ENCODE results near the gene UBL4B. TPM values are rescaled to one million over a fixed set of nuclear protein-coding genes. Genes with fewer than 3 reads are reported as not detected.

The UBL4B gene
- total RNA-seq, 2 donors from 2014 or later = not detected

DNA sequence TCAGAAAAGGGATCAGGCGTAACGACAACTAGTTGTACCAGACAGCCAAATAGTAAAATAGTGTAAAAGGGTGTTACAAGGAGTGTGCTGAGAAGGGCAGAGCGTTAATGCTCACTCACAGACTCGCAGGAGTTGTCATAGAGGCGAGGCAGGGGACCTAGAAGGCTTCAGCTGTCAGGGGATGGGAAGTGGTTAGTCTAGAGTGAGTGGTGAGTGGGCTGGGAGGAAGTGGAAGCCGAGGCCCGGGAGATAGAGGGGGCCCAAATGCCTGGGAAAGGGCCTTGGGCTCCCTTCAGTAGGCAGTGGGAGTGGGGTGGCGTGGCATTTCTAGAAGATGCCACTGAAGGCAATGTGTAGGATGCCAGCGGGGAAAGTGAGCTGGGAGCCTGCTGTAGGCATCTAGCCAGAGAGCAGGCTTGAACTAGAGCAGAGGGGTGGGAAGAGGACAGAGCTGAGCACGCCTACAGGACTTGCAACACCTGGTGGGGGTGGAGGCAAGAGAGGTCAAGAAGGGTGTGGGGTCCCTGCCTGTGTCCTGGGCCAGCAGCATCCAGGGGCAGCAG, 48.4 kb downstream of the UBL4B start:
- DNase-seq (ENCODE audit: low spot score) (no peak), ATAC-seq (ENCODE audit: insufficient number of reproducible peaks, low FRiP score, low read depth) (no peak)
- TF ChIP-seq, protein P1, sequence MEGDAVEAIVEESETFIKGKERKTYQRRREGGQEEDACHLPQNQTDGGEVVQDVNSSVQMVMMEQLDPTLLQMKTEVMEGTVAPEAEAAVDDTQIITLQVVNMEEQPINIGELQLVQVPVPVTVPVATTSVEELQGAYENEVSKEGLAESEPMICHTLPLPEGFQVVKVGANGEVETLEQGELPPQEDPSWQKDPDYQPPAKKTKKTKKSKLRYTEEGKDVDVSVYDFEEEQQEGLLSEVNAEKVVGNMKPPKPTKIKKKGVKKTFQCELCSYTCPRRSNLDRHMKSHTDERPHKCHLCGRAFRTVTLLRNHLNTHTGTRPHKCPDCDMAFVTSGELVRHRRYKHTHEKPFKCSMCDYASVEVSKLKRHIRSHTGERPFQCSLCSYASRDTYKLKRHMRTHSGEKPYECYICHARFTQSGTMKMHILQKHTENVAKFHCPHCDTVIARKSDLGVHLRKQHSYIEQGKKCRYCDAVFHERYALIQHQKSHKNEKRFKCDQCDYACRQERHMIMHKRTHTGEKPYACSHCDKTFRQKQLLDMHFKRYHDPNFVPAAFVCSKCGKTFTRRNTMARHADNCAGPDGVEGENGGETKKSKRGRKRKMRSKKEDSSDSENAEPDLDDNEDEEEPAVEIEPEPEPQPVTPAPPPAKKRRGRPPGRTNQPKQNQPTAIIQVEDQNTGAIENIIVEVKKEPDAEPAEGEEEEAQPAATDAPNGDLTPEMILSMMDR (IDR thresholded peaks at IDR 0.05) = no peak
- H3K4me1 ChIP-seq (ENCODE audit: control insufficient read depth in 1 of 2, low read depth in 2 of 2) = no peaks in the 10 kb centered on the region
- H3K36me3 ChIP-seq = no peaks in the 10 kb centered on the region
- no peaks in the 10 kb centered on the region for H3K9me3 ChIP-seq
- no peaks in the 10 kb centered on the region for H3K27me3 ChIP-seq (replicated peaks; ENCODE audit: insufficient read depth)
- no peak overlapping the region for H3K4me3 ChIP-seq
- no peak overlapping the region for H3K27ac ChIP-seq

DNA sequence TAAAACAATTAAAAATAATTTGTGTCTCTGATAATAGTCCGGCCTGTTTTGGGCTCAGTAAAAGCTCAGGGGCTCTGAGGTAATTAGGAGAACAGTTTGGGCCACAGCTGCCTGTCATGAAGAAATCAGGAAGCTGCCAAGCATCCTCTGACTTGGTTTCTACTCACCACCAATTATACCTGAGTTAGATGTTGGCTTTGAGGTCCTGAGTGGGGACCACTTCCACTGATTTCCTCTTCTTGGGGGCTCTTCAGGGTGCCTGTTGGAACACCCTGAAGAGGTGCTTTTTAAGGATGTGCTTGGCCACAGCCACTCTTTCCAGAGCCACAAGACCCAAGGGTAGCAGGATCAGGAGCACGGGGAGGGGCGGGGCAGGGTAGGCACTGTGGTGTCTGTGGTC, 48.9 kb downstream of the UBL4B start:
- Histone ChIP-seq H3K4me1 (ENCODE audit: control insufficient read depth in 1 of 2, low read depth in 2 of 2) (no peaks in the 10 kb centered on the region), H3K9me3 (no peaks in the 10 kb centered on the region), H3K27ac (no peak overlapping the region), H3K27me3 (replicated peaks; ENCODE audit: insufficient read depth) (no peaks in the 10 kb centered on the region), H3K4me3 (no peak overlapping the region), H3K36me3 (no peaks in the 10 kb centered on the region)
- TF ChIP-seq, protein P1 (IDR thresholded peaks at IDR 0.05) = no peak
- DNase-seq (ENCODE audit: low spot score) = no peak
- no peak for ATAC-seq (ENCODE audit: insufficient number of reproducible peaks, low FRiP score, low read depth)

DNA sequence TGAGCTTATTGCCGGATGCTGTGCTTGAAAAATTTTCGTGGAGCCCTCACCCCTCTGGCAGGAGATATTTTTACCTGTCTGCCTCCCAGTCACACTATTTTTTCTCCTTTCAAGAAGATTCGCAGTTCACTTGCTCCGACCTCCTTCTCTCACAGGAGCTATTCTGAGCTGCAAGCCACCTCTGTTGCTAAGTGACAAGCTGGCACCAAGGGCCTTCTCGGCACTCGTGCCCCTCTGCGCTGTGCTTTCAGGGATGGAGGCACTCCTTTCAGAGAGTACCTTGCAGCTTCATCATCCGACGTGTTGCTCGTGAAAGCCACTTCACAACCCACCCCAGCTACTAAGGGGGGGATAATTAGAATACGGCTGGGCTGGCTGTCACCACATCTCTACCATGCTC, 49.6 kb downstream of the UBL4B start:
- Histone ChIP-seq H3K27ac (no peak overlapping the region), H3K4me1 (ENCODE audit: control insufficient read depth in 1 of 2, low read depth in 2 of 2) (no peaks in the 10 kb centered on the region), H3K27me3 (replicated peaks; ENCODE audit: insufficient read depth) (no peaks in the 10 kb centered on the region), H3K4me3 (no peak overlapping the region), H3K36me3 (no peaks in the 10 kb centered on the region), H3K9me3 (no peaks in the 10 kb centered on the region)
- ATAC-seq (ENCODE audit: insufficient number of reproducible peaks, low FRiP score, low read depth) (no peak), DNase-seq (ENCODE audit: low spot score) (no peak)
- TF ChIP-seq, protein P1 (IDR thresholded peaks at IDR 0.05) = no peak

Other genes starting within 250 kb of the UBL4B start
- gene CSF1, start 201.6 kb upstream of the UBL4B start, total RNA-seq = 100 to 1,000 TPM; 146 to 171 TPM
- gene AHCYL1, start 127.7 kb upstream of the UBL4B start, total RNA-seq = 10 to 100 TPM; 37.4 to 69.3 TPM
- 10 to 100 TPM; 38.4 to 61.6 TPM for gene STRIP1, start 77.8 kb upstream of the UBL4B start, total RNA-seq
- not detected for gene ALX3, start 41.8 kb upstream of the UBL4B start, total RNA-seq
- under 1 TPM; 0.14 TPM for gene SLC6A17, start 38.1 kb downstream of the UBL4B start, total RNA-seq
- 10 to 100 TPM; 12.7 to 17.6 TPM for gene KCNC4, start 97.9 kb downstream of the UBL4B start, total RNA-seq
- 10 to 100 TPM; 27.3 to 53.5 TPM for gene RBM15, start 226.9 kb downstream of the UBL4B start, total RNA-seq